HG03378 (cell line): ENCODE results near the gene CBLC.

Experiments
- ATAC-seq: cut with Tn5 transposase; IDR thresholded peaks from one replicate; pipeline ENCODE4 v1.9.1; 2021; ENCODE audit warnings: mild to moderate bottlenecking, moderate library complexity; ENCODE audit not compliant: unreplicated experiment

CBLC gene

GRCh38 chr19:44746616-44746945 is 31.1 kb upstream of the CBLC start:
- no peak for ATAC-seq

DNA sequence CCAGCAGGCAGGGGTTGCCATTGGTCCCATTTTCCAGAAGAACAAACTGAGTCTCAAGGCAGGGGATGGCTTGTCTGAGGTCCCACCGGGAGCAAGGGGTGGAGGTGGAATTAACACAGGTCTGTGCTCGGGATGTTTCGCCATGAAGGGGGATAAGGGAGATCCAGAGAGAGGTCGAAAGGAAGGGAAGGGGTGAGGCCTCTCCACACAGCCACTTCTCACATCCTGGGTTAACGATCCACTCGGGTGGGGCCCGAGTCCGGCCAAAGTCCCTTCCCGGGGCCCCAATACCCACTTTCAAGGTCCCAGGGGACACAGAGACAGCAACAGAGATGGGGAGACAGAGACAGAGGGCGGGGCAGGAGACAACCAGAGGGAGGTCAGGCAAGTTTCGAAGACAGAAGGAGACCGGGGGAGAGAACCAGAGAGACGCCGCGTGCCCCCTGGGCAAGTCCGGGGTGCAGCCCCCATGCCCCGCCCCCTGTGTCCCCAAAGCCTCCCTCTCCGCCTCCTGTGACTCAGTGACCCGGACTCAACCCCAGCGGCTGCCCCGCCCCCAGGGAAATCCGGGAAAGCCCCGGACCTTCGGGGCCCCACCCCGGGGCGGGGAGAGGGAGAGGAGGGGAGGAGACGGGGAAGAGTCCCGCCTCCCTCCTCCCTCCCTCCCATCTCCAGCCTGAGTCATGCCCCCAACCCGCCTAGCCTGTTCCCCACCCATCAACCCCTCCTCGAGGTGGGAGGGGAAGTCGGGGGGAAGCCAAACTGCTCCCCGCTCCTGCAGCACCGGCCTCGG is 30.5 kb upstream of the CBLC start:
- no peak for ATAC-seq

DNA sequence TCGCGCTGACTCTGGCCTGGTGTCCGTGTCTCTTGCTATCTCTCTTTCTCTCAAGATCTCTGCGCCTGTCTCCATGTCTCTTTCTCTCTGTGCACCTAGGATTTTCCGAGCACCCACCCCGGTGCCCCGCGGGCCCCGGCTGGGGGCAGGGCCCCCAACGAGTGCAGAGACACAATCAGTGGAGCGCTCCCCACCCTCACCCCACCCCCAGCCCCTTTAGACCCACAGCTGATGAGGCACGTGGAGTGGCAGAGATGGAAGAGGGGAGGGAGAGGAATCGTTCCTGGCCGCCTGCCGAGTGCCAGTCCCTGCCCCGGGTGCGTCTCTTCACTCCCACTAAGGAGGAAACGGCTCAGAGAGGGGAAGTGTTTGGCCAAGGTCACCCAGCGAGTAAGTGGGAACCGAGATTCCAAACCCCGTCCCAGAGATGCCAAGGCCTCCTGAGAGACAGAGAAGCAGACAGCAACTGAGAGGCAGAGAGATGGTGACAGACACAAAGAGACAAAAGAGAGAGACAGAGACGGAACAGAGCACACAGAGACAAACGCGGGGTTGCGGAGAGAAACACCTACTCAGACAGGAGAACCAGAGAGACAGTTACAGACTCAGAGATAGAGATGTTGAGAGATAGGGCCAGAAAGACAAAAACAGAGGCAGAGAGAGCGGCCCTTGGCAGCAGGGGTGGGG is 29.8 kb upstream of the CBLC start:
- no peak for ATAC-seq

- ATAC-seq = no peak
Measured at GRCh38 chr19:44748426-44749254, 29.1 kb upstream of the CBLC start, which contains the start of gene BCL3. TSS of gene BCL3 (plus strand) at chr19:44748708. CDS start at chr19:44748791, 83 bp downstream.

- no peak for ATAC-seq
Measured at GRCh38 chr19:44749292-44749691, 28.4 kb upstream of the CBLC start.

DNA sequence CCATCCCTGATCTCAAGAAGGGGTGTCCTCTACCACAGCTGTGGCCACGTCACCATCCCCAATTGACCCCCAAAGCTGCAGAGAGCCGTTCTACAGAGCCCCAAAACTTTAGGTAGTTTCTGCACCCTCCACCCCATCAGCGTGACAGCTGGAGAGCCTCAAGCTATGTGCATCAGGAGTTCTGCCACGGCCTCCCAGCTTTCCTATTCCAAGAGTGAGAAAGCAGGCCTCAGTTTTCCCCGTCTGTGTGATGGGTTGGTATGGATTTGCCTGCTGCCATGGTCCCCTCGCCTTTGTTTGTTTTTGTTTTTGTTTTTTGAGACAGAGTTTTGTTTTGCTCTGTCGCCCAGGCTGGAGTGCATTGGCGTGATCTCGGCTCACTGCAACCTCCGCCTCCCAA is 27.7 kb upstream of the CBLC start:
- no peak for ATAC-seq

DNA sequence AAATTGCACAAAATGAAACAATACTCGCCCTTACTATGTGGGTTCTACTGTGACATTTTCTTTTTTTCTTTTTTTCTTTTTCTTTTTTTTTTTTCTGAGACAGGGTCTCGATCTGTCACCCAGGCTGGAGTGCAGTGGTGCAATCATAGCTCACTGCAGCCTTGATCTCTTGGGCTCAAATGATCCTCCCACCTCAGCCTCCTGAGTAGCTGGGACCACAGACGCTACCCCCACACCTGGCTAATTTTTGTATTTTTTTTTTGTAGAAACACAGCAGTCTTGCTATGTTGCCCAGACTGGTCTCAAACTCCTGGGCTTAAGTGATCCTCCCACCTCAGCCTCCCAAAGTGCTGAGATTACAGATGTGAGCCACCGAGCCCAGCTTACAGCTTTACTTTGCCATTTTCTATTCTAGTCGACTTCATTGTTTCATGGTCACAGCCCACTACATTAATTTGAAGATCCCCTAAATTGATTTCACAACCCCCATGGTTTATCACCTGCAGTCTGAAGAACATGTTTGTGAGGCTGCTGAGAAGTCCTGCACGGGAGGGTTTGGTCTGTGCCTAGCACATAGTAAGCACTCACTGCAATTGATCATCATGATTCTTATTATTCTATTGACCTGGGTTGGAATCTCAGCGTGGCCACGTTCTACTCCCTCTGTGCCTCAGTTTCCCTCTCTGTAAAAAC is 25.4 kb upstream of the CBLC start:
- no peak for ATAC-seq

GRCh38 chr19:44752816-44753625 is 24.7 kb upstream of the CBLC start:
- ATAC-seq = peak; percentile 54

- ATAC-seq = no peak
Measured at GRCh38 chr19:44753626-44753931, 24.1 kb upstream of the CBLC start.

DNA sequence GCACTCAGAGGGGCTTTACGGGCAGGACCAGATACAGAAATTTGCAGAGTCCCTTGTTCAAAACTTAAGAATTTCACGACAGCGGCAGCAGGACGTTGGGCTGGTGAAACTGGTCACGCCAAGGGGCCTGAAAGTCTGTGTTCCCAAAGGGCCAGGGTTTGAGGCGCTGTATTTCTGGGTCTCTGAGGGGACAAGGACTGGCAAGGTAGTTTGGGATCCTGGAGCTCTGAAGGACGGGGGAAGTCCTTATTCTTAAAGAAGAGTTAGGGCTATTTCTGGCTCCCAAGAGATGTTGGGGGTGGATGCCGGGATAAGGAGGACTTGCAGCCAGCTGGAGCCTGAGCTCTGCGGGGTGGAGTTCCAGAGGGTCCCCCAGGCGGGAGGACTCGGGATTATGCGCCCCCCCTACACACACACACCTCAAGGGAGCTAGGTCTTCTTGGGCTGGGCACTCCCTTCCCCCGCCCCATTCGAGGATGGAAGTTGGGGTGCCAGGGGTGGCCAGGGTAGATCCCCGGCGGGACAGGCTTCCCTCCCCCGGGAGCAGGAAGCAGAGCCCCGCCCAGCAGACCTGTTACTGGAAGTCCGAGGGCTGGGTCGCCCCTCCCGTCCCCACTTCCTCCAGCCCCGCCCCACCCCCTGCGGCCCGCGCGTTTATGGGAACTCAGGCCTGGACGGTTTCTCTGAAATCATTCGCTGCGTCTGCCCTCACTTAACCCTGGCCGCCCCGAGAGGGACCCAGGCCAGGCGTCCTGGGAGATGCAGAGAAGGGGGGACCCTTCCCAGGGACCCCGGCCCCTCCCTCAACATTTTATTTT is 23.5 kb upstream of the CBLC start:
- no peak for ATAC-seq

GRCh38 chr19:44754750-44755080 is 23.0 kb upstream of the CBLC start:
- no peak for ATAC-seq

DNA sequence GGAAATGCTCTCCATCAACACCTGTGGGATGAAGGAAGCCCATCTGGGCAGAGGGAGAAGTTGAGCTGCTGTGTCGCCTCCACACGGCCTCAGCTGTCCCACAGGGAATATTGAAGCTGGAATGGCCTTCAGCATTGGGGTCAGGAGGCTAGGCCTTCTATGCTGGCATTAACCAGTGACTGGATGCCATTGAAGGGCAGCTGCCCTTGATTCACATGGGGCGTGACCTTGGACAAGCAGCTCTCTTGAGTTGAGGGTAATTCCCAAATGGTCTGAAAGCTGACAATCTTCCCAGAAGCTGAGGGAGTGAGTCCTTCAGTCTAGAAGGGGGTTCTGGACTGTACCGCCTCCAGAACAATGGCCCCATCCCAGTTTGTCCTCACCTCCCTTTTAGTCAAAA is 22.5 kb upstream of the CBLC start:
- no peak for ATAC-seq

- ATAC-seq = no peak
Measured at GRCh38 chr19:44756089-44756562, 21.6 kb upstream of the CBLC start.

DNA sequence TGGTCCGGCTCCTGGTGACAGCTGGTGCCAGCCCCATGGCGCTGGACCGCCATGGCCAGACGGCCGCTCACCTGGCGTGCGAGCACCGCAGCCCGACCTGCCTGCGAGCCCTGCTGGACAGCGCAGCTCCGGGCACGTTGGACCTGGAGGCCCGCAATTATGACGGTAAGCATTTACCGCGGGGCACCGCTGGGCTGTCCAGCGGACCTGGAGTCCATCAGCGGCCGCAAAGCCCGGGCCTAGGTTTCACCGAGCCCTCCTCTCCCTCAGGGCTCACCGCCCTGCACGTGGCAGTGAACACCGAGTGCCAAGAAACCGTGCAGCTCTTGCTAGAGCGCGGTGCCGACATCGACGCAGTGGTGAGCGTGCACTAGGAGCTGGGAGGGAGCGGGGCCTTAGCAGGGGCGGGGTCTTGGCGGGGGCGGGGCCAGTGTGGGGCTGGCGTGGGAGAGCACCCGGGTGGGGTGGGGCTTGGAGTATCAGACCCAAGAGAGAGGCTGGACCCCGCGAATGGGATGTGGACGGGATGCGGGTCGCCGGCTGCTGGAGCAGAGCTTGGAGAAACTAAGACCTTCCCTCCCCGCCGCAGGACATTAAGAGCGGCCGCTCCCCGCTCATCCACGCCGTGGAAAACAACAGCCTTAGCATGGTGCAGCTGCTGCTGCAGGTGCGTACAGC is 20.5 kb upstream of the CBLC start:
- ATAC-seq = no peak

DNA sequence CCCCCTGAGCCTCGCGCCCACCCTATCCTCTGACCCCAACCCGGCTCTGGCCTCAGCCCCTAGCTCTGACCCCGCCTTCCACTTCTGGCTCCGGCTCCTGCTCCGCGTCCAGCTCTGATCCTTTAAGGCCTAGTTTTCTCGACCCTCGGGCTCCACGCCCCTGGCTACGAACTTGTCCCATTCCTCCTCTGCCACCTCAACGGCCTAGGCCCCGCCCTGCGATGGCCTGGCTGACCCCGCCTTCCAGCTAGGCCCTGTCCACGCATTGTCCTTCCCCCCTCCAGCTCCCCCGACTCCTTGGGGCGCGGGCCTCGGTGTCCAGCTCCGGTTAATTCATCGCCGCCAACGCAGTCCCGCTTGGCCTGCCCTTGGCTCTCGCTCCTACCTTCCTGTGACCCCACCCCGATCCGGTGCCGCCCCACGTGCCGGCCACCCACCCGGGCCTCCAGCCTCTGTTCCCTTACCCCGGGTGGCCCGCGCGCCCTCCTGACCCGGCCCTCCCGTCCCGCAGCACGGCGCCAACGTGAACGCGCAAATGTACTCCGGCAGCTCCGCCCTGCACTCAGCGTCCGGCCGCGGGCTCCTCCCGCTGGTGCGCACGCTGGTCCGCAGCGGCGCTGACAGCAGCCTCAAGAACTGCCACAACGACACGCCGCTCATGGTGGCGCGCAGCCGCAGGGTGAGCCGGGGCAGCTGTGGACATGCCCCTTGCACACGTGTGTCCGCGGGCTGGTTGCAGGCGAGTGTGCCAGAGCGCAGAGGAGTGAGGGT is 19.8 kb upstream of the CBLC start:
- ATAC-seq = no peak

DNA sequence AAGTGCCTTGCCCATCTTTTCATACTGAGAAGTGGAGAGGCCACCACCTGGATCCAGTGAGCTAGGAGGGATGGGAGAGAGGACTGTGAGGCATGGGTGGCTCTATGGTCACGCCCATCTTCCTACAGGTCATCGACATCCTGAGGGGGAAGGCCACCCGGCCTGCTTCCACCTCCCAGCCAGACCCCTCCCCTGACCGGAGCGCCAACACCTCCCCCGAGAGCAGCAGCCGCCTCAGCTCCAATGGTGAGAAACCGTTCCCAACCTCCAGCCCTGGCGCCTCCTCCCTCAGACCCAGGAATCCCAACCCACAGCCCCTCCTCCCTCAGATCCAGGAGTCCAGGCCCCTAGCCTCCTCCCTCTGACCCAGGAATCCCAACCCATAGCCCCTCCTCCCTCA is 19.1 kb upstream of the CBLC start:
- no peak for ATAC-seq

DNA sequence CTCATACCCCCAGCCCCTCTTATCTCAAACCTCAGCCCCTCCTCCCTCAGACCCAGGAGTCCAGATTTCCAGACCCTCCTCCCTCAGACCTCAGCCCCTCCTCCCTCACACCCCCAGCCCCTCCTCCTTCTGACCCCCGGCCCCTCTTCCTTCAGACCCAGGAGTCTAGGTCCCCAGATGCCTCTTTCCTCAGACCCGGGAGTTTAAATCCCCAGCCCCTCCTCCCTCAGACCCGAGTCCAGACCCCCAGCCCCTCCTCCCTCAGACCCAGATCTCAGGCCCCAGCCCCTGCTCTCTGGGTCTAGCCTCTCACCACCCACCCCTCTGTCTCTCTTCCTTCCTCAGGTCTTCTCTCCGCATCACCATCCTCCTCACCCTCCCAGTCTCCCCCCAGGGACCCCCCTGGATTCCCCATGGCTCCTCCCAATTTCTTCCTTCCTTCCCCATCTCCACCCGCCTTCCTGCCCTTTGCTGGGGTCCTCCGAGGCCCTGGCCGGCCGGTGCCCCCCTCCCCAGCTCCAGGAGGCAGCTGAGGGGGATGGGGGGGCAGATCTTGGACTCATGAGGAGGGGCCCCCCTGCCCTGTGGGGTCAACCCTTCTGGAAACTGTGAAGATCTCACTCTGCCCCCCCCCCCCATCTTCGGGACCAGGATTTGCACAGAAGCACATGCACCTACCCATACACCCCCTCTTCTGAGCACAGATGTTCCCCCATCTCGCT is 18.4 kb upstream of the CBLC start:
- ATAC-seq = no peak

- no peak for ATAC-seq
Measured at GRCh38 chr19:44762038-44762437, 15.7 kb upstream of the CBLC start.
